HepG2 (cell line): Measurements from ENCODE around the gene PRKAR1A. TPM values are rescaled to one million over a fixed set of nuclear protein-coding genes. Genes with fewer than 3 reads are reported as not detected.

Source experiments
- ATAC-seq: fragments of 200-7000 bp; cut with Tn5 transposase; 3 replicates; pipeline ENCODE4 v1.9.1; 2020; ENCODE audit warnings: mild to moderate bottlenecking, moderate library complexity
- BruUV-seq: library from RNA; stranded (reverse); fragments of 400-500 nt; replicated peaks from 2 replicates; lab custom pipeline; 2021; lab: Mats Ljungman, UMichigan
- CTCF ChIA-PET: fragments of 300-600 bp; formaldehyde crosslinking; extraction: SDS; loops from one replicate; lab custom pipeline; 2021; ENCODE audit warnings: low total read pairs, inconsistent platforms, low intra/inter-chr PET ratio; lab: Yijun Ruan, JAX
- POLR2A ChIA-PET: fragments of 350-600 bp; sonication (Branson Sonifier 250); formaldehyde crosslinking; loops from one replicate; lab custom pipeline; 2020; ENCODE audit warnings: antibody characterized with exemption, inconsistent platforms; lab: Yijun Ruan, JAX
- DNase-seq: peaks from one replicate; pipeline ENCODE4 v3.0.0-alpha.2; 2015; ENCODE audit warnings: low spot score
- FAIRE-seq: peaks from 3 replicates; lab custom pipeline; 2011; peaks lifted over from hg19 to GRCh38; lab: Jason Lieb, UNC
- H2AFZ ChIP-seq: one replicate; pipeline ENCODE4 v1.6.1; 2011; ENCODE audit warnings: low read length, inconsistent platforms
- H3K27ac ChIP-seq: fragments of 300-600 bp; 3 replicates; pipeline ENCODE4 v1.8.0; 2011; ENCODE audit warnings: mixed run types, mild to moderate bottlenecking, mixed read lengths, low read length, inconsistent platforms; ENCODE audit not compliant: insufficient read depth; ENCODE audit errors: extremely low read length
- H3K27me3 ChIP-seq, 2 experiments: fragments of 200-600 bp in 1 of 2; 2 replicates in 1 of 2; 3 replicates in 1 of 2; pipeline versions ENCODE4 v1.6.0 to v1.8.0; 2011; ENCODE audit warnings: low read length in 2 of 2, mild to moderate bottlenecking in 2 of 2, moderate library complexity in 2 of 2, inconsistent platforms in 1 of 2; ENCODE audit not compliant: insufficient read depth in 2 of 2, control insufficient read depth in 1 of 2
- H3K36me3 ChIP-seq, 2 experiments: fragments of 200-600 bp in 1 of 2; replicated peaks in 1 of 2; 2 replicates in 1 of 2; 3 replicates in 1 of 2; pipeline versions ENCODE4 v1.5.1 to v1.8.0; 2011; ENCODE audit warnings: low read length in 2 of 2, inconsistent platforms in 1 of 2; ENCODE audit not compliant: insufficient read depth in 2 of 2, control insufficient read depth in 1 of 2
- H3K4me1 ChIP-seq: 2 replicates; pipeline ENCODE4 v1.5.1; 2012; ENCODE audit warnings: low read length, inconsistent platforms; ENCODE audit not compliant: insufficient read depth
- H3K4me2 ChIP-seq: 2 replicates; pipeline ENCODE4 v1.6.0; 2011; ENCODE audit warnings: low read depth, low read length, inconsistent platforms
- H3K4me3 ChIP-seq, 3 experiments: fragments of 200-600 bp in 1 of 3; sonication (generic), shearing (Covaris generic) in 1 of 3; replicated peaks in 1 of 3; 2 replicates each; pipeline ENCODE4 v1.5.1; 2011 to 2016; ENCODE audit warnings: low read length in 3 of 3, inconsistent platforms in 2 of 3, low read depth in 2 of 3, mild to moderate bottlenecking in 2 of 3, control low read depth in 1 of 3, mixed read lengths in 1 of 3; ENCODE audit not compliant: insufficient read depth in 1 of 3
- H3K79me2 ChIP-seq: one replicate; pipeline ENCODE4 v1.6.1; 2011; ENCODE audit warnings: low read length, inconsistent platforms; ENCODE audit not compliant: insufficient read depth
- H3K9ac ChIP-seq: 2 replicates; pipeline ENCODE4 v1.6.0; 2011; ENCODE audit warnings: mild to moderate bottlenecking, low read depth, low read length, inconsistent platforms; ENCODE audit not compliant: insufficient read depth
- H3K9me3 ChIP-seq: 2 replicates; pipeline ENCODE4 v1.5.1; 2012; ENCODE audit warnings: mild to moderate bottlenecking, low read length
- H4K20me1 ChIP-seq: 2 replicates; pipeline ENCODE4 v1.6.0; 2011; ENCODE audit warnings: inconsistent platforms, mild to moderate bottlenecking, low read length, moderate library complexity; ENCODE audit not compliant: insufficient read depth
- AKNA ChIP-seq: sonication (generic); formaldehyde crosslinking; IDR thresholded peaks from 2 replicates; pipeline ENCODE4 v1.4.0; 2020; ENCODE audit warnings: missing genetic modification reagents, borderline replicate concordance
- BRD4 ChIP-seq: sonication (generic); formaldehyde crosslinking; IDR thresholded peaks from 2 replicates; pipeline ENCODE4 v1.4.0; 2020; ENCODE audit warnings: missing genetic modification reagents
- HNRNPUL1 ChIP-seq: fragments of 200-400 bp; formaldehyde crosslinking; IDR thresholded peaks from 2 replicates; pipeline ENCODE4 v1.6.1; 2017; ENCODE audit warnings: low read depth, mild to moderate bottlenecking, low read length, moderate library complexity
- NPAS2 ChIP-seq: sonication (generic); formaldehyde crosslinking; IDR thresholded peaks from 2 replicates; pipeline ENCODE4 v1.8.0; 2022; ENCODE audit warnings: mild to moderate bottlenecking, missing genetic modification reagents, borderline replicate concordance
- ZMAT5 ChIP-seq: sonication (generic); formaldehyde crosslinking; IDR thresholded peaks from 2 replicates; pipeline ENCODE4 v1.5.0; 2020; ENCODE audit warnings: mild to moderate bottlenecking, low read depth, missing genetic modification reagents, borderline replicate concordance
- WGBS: methylation state at CpG from one replicate; pipeline ENCODE4 v1.1.6; 2017; ENCODE audit warnings: low lambda C conversion rate; 5-methylcytosine and 5-hydroxymethylcytosine counted together
- in situ Hi-C: cut with HindIII; loops from 2 replicates; pipeline ENCODE4 v1.10.0; 2017; ENCODE audit warnings: low pct_unique_long_range_greater_than_20kb; ENCODE audit not compliant: extremely low pct_ligation_motif_present
- intact Hi-C: fragments of 100-400 bp; cut with micrococcal nuclease; formaldehyde crosslinking; loops from one replicate; pipeline ENCODE4 v1.10.0; 2022; ENCODE audit not compliant: unreplicated experiment
- polyA plus RNA-seq, 8 experiments: library from polyadenylated mRNA; depleted of rRNA in 3 of 8; stranded (reverse) in 7 of 8; unstranded in 1 of 8; fragments of >200 nt; fragmentation: Illumina TruSeq in 4 of 8; extraction: Trizol in 4 of 8; gene quantifications; 2 replicates each; pipeline versions ENCODE4 v1.2.1 to v1.2.3, GENCODE V29; 2011 to 2016; ENCODE audit warnings: low read depth in 4 of 8, missing spikeins in 1 of 8, mixed read lengths in 1 of 8; ENCODE audit not compliant: insufficient read depth in 1 of 8
- total RNA-seq, 5 experiments: library from RNA; depleted of rRNA; stranded (reverse); fragments of >200 nt; fragmentation: Illumina TruSeq; extraction: Trizol; gene quantifications; 2 replicates each; pipeline ENCODE4 v1.2.3, GENCODE V29; 2016; ENCODE audit warnings: low read depth in 1 of 5

Gene PRKAR1A
- total and polyA plus RNA-seq, 2 of the 13 experiments (the other 11 are each of a cell fraction or from before 2014, with no cell fraction given) = 265 to 266 TPM

- ATAC-seq (no peak), FAIRE-seq (no peak), DNase-seq (no peak)
- in situ Hi-C loops (no loop called here), intact Hi-C loops (no loop called here)
- Histone ChIP-seq H3K4me3 (no peak overlapping the region), H3K9me3 (no peaks in the 10 kb centered on the region), H3K79me2 (no peaks in the 10 kb centered on the region), H2AFZ (no peak overlapping the region), H3K36me3 (no peaks in the 10 kb centered on the region), H3K4me2 (no peak overlapping the region), H3K27ac (no peak overlapping the region), H4K20me1 (no peaks in the 10 kb centered on the region), H3K4me1 (peaks cover 25% of the 10 kb centered on the region), H3K27me3 (no peaks in the 10 kb centered on the region; a peak in 2 of 5 replicates), H3K9ac (no peak overlapping the region)
- ChIA-PET POLR2A (interaction anchor here (1.7 to 2.0 kb wide), 2 partner anchors 10 to 12 kb away, joined by 4 to 6 read pairs; partner anchors contain the start of gene PRKAR1A), CTCF (no interaction called here)
- no peak for TF ChIP-seq NPAS2 (CRISPR knock-in tag)
- TF ChIP-seq BRD4 (CRISPR knock-in tag) = no peak
- no peak for TF ChIP-seq HNRNPUL1
- no peak for TF ChIP-seq AKNA (CRISPR knock-in tag)
- TF ChIP-seq ZMAT5 = no peak
- WGBS = 56% methylated on average over 3 of the region's 3 CpGs
- no TSS peak for BruUV-seq
Measured at GRCh38 chr17:68501074-68501473, 11.2 kb upstream of the PRKAR1A start.
